Left renal cortex interstitium (tissue), 4 donors: ENCODE measurements around the gene BCL3. TPM values are rescaled to one million over a fixed set of nuclear protein-coding genes. Genes with fewer than 3 reads are reported as not detected.

Experiments used
- DNase-seq, 4 donors: peaks; one replicate each; pipeline ENCODE4 v3.0.0-alpha.2; 2013; ENCODE audit warnings: low read depth in 4 of 4, low spot score in 2 of 4, missing footprints in 1 of 4
- polyA plus RNA-seq, 4 donors: library from polyadenylated mRNA; unstranded; fragments of 120-200 nt; gene quantifications; one replicate each; pipeline ENCODE4 v1.2.1, GENCODE V29; 2013; ENCODE audit not compliant: insufficient read length in 4 of 4

Gene BCL3
- polyA plus RNA-seq, 4 donors = 5.3 to 10.0 (median 8.8) TPM

DNA sequence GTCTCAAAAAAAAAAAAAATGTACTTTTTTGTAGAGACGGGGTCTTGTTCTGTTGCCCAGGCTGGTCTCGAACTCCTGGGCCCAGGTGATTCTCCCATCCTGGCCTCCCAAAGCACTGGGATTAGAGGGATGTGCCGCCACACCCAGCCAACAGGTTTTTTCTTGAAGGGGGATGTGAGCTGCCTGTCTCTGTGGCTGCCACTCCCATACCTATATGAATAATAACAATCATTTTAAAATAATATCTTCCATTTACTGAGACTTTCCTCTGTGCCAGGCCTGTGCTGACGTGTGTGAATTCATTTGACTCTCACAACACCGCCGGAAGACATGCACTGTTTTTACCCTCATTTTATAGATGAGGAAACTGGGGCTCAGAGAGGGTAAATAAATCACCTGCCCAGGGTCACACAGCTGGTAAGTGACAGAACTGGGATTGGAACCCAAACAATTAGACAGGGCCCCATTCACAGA lies 7.2 kb upstream of the BCL3 start:
- DNase-seq = no peak

DNA sequence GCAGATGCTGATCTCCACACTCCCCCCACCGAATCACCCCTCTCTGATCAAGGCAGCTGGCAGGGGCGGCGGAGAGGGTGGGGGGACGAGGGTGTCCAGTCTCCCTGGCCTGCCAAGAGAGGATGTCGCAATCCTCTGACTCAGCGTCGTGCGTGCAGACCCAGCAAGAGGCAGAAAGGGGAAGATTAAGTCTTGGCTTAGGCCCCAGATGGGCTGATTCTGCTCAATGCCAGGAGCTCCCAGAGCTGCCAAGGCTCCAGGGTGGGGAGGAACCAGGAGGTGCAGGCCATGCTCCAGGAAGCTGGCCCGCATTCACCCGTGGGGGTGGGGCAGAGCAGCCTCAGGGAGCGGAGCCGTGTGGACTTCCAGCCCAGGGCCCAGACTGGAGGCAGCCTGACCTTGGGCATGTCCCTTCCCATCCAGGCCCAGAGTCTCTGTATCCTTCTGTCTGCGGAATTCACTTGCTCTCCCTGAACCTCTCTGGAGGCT lies 6.6 kb upstream of the BCL3 start:
- no peak for DNase-seq

GRCh38 chr19:44742330-44743061 lies 6.0 kb upstream of the BCL3 start:
- no peak for DNase-seq

- no peak for DNase-seq
These were observed 3.6 kb upstream of the BCL3 start for GRCh38 chr19:44744871-44745332.

DNA sequence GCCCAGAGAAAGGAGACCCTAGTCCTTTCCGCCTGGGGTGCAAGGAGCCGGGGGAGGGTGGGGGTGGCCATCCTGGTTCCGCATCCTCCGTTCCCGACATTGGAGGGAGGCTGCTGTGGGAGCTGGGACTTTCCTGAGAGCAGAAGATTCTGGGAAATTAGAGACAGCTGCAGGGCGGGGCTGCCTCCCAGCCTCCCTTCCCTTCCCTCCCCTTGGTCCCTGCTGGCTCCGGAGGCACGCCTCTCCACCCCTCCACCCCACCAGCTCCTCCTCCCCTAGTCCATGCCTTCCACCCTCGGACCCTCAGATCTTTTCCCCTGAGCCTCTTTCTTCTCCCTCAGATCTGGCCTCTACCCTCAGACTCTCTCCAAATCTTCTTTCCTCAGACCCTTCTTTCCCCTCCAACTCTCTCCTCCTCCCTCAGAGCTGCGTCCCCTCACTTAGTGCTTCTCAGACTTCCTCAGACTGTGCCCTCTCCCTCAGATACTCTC lies 3.1 kb upstream of the BCL3 start:
- no peak for DNase-seq

GRCh38 chr19:44745887-44746600 lies 2.5 kb upstream of the BCL3 start:
- DNase-seq = no peak

DNA sequence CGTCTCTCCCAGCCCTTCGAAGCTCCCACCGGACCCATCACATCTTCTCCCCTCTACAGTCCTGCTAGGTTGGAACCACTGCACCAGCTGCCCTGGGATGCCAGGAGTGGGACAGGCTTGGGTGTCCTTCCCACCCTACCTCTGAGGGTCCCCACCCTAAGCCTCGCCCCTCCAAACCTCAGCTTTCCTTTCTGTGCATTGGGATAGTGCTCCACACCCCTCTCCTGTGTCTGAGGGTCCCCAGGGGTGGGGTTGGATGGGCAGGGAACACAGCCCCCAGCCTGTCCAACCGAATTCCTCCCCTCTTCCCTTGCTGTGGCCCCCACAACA lies 1.9 kb upstream of the BCL3 start:
- no peak for DNase-seq

DNA sequence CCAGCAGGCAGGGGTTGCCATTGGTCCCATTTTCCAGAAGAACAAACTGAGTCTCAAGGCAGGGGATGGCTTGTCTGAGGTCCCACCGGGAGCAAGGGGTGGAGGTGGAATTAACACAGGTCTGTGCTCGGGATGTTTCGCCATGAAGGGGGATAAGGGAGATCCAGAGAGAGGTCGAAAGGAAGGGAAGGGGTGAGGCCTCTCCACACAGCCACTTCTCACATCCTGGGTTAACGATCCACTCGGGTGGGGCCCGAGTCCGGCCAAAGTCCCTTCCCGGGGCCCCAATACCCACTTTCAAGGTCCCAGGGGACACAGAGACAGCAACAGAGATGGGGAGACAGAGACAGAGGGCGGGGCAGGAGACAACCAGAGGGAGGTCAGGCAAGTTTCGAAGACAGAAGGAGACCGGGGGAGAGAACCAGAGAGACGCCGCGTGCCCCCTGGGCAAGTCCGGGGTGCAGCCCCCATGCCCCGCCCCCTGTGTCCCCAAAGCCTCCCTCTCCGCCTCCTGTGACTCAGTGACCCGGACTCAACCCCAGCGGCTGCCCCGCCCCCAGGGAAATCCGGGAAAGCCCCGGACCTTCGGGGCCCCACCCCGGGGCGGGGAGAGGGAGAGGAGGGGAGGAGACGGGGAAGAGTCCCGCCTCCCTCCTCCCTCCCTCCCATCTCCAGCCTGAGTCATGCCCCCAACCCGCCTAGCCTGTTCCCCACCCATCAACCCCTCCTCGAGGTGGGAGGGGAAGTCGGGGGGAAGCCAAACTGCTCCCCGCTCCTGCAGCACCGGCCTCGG lies 1.4 kb upstream of the BCL3 start:
- DNase-seq = peak in 2 of 4 donors; percentile 72 to 82

- DNase-seq = no peak
These were observed 626 bp upstream of the BCL3 start for GRCh38 chr19:44747739-44748425.

DNA sequence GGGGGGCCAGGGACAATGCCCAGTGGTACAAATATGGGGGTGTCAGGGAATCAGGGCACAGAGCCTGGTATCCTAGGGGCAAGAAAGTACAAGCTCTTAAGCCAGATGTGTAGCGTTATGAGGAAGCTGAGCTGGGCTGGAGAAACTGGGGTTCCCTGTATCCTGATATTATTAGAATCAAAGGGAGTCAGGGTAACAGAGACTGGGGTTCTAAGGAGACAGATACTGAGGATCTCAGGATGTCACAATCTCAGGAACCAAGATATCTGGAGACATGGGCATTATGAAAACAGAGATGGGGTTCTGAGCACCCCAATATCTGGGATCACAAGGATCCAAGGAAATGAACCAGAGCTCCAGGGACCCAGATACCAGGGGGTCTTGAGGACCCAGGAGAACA lies 784 bp downstream of the BCL3 start:
- DNase-seq = no peak

- no peak for DNase-seq
These were observed 1.5 kb downstream of the BCL3 start for GRCh38 chr19:44749994-44750393.

DNA sequence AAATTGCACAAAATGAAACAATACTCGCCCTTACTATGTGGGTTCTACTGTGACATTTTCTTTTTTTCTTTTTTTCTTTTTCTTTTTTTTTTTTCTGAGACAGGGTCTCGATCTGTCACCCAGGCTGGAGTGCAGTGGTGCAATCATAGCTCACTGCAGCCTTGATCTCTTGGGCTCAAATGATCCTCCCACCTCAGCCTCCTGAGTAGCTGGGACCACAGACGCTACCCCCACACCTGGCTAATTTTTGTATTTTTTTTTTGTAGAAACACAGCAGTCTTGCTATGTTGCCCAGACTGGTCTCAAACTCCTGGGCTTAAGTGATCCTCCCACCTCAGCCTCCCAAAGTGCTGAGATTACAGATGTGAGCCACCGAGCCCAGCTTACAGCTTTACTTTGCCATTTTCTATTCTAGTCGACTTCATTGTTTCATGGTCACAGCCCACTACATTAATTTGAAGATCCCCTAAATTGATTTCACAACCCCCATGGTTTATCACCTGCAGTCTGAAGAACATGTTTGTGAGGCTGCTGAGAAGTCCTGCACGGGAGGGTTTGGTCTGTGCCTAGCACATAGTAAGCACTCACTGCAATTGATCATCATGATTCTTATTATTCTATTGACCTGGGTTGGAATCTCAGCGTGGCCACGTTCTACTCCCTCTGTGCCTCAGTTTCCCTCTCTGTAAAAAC lies 3.8 kb downstream of the BCL3 start:
- no peak for DNase-seq

GRCh38 chr19:44752816-44753625 lies 4.5 kb downstream of the BCL3 start:
- no peak for DNase-seq

- DNase-seq = no peak
These were observed 5.1 kb downstream of the BCL3 start for GRCh38 chr19:44753626-44753931.

GRCh38 chr19:44753932-44754749 lies 5.6 kb downstream of the BCL3 start:
- DNase-seq = no peak

- DNase-seq = no peak
These were observed 6.2 kb downstream of the BCL3 start for GRCh38 chr19:44754750-44755080.

DNA sequence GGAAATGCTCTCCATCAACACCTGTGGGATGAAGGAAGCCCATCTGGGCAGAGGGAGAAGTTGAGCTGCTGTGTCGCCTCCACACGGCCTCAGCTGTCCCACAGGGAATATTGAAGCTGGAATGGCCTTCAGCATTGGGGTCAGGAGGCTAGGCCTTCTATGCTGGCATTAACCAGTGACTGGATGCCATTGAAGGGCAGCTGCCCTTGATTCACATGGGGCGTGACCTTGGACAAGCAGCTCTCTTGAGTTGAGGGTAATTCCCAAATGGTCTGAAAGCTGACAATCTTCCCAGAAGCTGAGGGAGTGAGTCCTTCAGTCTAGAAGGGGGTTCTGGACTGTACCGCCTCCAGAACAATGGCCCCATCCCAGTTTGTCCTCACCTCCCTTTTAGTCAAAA lies 6.7 kb downstream of the BCL3 start:
- DNase-seq = no peak

DNA sequence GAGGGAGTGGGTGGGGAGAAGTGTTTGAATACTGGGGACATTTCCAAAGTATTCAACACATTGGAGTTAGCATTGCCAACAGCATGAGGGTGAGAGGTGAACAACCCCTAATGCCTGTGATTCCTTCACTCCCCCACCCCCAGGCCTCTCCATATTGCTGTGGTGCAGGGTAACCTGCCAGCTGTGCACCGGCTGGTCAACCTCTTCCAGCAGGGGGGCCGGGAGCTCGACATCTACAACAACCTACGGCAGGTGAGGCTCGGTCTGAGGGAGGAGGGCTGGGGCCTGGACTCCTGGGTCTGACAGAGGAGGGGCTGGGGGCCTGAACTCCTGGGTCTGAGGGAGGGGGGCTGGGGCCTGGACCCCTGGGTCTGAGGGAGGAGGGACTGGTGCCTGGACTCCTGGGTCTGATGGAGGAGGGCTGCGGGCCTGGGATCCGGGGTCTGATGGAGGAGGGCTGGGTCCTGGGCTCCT lies 7.6 kb downstream of the BCL3 start:
- DNase-seq = no peak
